Activated naive CD4-positive, alpha-beta T cell treated with anti-CD3 and anti-CD28 coated beads, Interleukin-2, amount 10 ng/mL, durations not matched to agents 7 days and 5 days (primary cell): ENCODE measurements around the gene PRDM7.
"Not testable (repeated sequence)": the region's sequence is repeated elsewhere in the genome, so short reads cannot be mapped to it uniquely, and the experiment has no call there.

Experiments
- CTCF ChIA-PET: fragments of 350-600 bp; sonication (Branson Sonifier 250); formaldehyde crosslinking; loops from one replicate; lab custom pipeline; 2021; ENCODE audit warnings: antibody characterized with exemption; lab: Charles Lee
- DNase-seq: peaks from one replicate; pipeline ENCODE4 v3.0.0-alpha.2; 2020
- H3K27ac Mint-ChIP-seq: one replicate; pipeline ENCODE4 v1.8.0; 2021; ENCODE audit warnings: mild to moderate bottlenecking, moderate library complexity, mixed read lengths
- H3K27me3 Mint-ChIP-seq: one replicate; pipeline ENCODE4 v1.8.0; 2021; ENCODE audit warnings: mild to moderate bottlenecking, mixed read lengths
- H3K36me3 Mint-ChIP-seq: one replicate; pipeline ENCODE4 v1.8.0; 2021; ENCODE audit warnings: mixed read lengths
- H3K4me1 Mint-ChIP-seq: one replicate; pipeline ENCODE4 v1.8.0; 2021; ENCODE audit warnings: mixed read lengths
- H3K4me3 Mint-ChIP-seq: one replicate; pipeline ENCODE4 v1.8.0; 2021; ENCODE audit warnings: mild to moderate bottlenecking, moderate library complexity, mixed read lengths
- H3K9me3 Mint-ChIP-seq: one replicate; pipeline ENCODE4 v1.8.0; 2021; ENCODE audit warnings: mixed read lengths

PRDM7 gene

DNA sequence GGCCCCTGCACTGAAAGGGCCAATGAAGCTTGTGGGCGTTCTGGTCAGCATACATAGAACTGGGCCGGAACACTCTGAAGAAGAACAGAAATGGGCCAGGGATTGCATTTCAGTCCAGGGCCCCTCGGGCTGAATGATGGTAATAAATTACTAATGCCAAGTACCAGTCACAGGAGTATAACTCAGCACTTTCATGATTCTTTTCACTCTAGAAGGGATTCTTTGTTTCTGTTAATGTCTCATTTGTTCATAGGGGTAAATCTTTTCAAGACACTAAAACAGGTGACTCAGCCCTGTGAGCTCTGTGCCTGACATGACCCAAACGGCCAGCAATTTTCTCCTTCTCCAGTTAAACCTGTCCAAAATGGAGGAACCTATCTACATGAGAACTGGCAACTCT, 15.7 kb upstream of the PRDM7 start:
- DNase-seq, H3K4me1 Mint-ChIP-seq: not testable (repeated sequence)

GRCh38 chr16:90084215-90084950, 7.3 kb upstream of the PRDM7 start:
- H3K4me3 Mint-ChIP-seq = no peak overlapping the region
- H3K27ac Mint-ChIP-seq = peak overlapping the region; percentile 16
- no peak for DNase-seq
- peaks cover 12% of the 10 kb centered on the region for H3K4me1 Mint-ChIP-seq
- CTCF ChIA-PET = no interaction called here
- peaks cover 47% of the 10 kb centered on the region for H3K27me3 Mint-ChIP-seq
- no peaks in the 10 kb centered on the region for H3K9me3 Mint-ChIP-seq
- no peaks in the 10 kb centered on the region for H3K36me3 Mint-ChIP-seq

More for the DNA sequence above, 15.7 kb upstream of the PRDM7 start:
- H3K36me3 Mint-ChIP-seq, H3K4me3 Mint-ChIP-seq, H3K27ac Mint-ChIP-seq, H3K9me3 Mint-ChIP-seq, H3K27me3 Mint-ChIP-seq: not testable (repeated sequence)
- CTCF ChIA-PET = interaction anchor here (1.2 kb wide), 1 partner anchor 11 kb away, joined by 3 read pairs; no protein-coding TSS in a partner anchor

- H3K27ac Mint-ChIP-seq = no peak overlapping the region
- no peaks in the 10 kb centered on the region for H3K36me3 Mint-ChIP-seq
- DNase-seq = no peak
- peaks cover 19% of the 10 kb centered on the region for H3K4me1 Mint-ChIP-seq
- H3K27me3 Mint-ChIP-seq = peaks cover 53% of the 10 kb centered on the region
- no peaks in the 10 kb centered on the region for H3K9me3 Mint-ChIP-seq
- CTCF ChIA-PET = no interaction called here
- peak overlapping the region; percentile 83 for H3K4me3 Mint-ChIP-seq
These were observed 6.0 kb upstream of the PRDM7 start for GRCh38 chr16:90083139-90083538.

GRCh38 chr16:90081606-90081970, 4.5 kb upstream of the PRDM7 start:
- DNase-seq = no peak
- Mint-ChIP-seq H3K4me3 (peak overlapping the region; percentile 83), H3K4me1 (peaks cover 34% of the 10 kb centered on the region), H3K9me3 (no peaks in the 10 kb centered on the region), H3K27ac (no peak overlapping the region), H3K36me3 (no peaks in the 10 kb centered on the region), H3K27me3 (peaks cover 64% of the 10 kb centered on the region)
- CTCF ChIA-PET = interaction anchor here (1.0 to 1.2 kb wide), 4 partner anchors 8 to 382 kb away, joined by 3 to 4 read pairs (median 4); no protein-coding TSS in a partner anchor

DNA sequence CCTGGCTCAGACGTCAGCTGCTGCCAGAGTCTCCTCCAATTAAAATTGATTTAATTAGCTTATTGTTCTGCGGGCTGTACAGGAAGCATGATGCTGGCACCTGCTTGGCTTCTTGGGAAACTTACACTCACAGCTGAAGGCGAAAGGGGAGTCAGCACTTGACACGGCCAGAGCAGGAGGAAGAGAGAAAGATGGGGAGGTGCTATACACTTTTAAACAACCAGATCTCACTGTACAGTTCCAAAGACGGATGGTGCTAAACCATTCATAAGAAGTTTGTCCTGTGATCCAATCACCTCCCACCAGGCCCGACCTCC, 1.4 kb upstream of the PRDM7 start:
- H3K9me3 Mint-ChIP-seq = no peaks in the 10 kb centered on the region
- H3K4me1 Mint-ChIP-seq = peaks cover 38% of the 10 kb centered on the region
- H3K4me3 Mint-ChIP-seq = no peak overlapping the region
- peaks cover 60% of the 10 kb centered on the region for H3K27me3 Mint-ChIP-seq
- H3K27ac Mint-ChIP-seq = no peak overlapping the region
- CTCF ChIA-PET = interaction anchor here (0.6 kb wide), 1 partner anchor 149 kb away, joined by 3 read pairs; no protein-coding TSS in a partner anchor
- DNase-seq = no peak
- H3K36me3 Mint-ChIP-seq = no peaks in the 10 kb centered on the region

- Mint-ChIP-seq H3K36me3 (no peaks in the 10 kb centered on the region), H3K27me3 (peaks cover 59% of the 10 kb centered on the region), H3K4me1 (peaks cover 35% of the 10 kb centered on the region), H3K9me3 (no peaks in the 10 kb centered on the region), H3K27ac (peak overlapping the region; percentile 15), H3K4me3 (peak overlapping the region; percentile 77)
- CTCF ChIA-PET = interaction anchor here (0.6 kb wide), 1 partner anchor 148 kb away, joined by 3 read pairs; no protein-coding TSS in a partner anchor
- no peak for DNase-seq
These were observed 837 bp upstream of the PRDM7 start for GRCh38 chr16:90077757-90078578.

- Mint-ChIP-seq H3K4me1 (peaks cover 14% of the 10 kb centered on the region), H3K4me3 (no peak overlapping the region), H3K27ac (no peak overlapping the region), H3K27me3 (peaks cover 41% of the 10 kb centered on the region), H3K36me3 (no peaks in the 10 kb centered on the region), H3K9me3 (no peaks in the 10 kb centered on the region)
- DNase-seq = no peak
- CTCF ChIA-PET = interaction anchor here (1.0 kb wide), 1 partner anchor 9 kb away, joined by 4 read pairs; no protein-coding TSS in a partner anchor
These were observed 4.6 kb downstream of the PRDM7 start for GRCh38 chr16:90072442-90073105.

GRCh38 chr16:90070440-90070839, 6.7 kb downstream of the PRDM7 start:
- CTCF ChIA-PET = interaction anchor here (1.8 kb wide), 1 partner anchor 12 kb away, joined by 3 read pairs; no protein-coding TSS in a partner anchor
- Mint-ChIP-seq H3K4me1 (no peaks in the 10 kb centered on the region), H3K36me3 (no peaks in the 10 kb centered on the region), H3K4me3 (no peak overlapping the region), H3K27ac (no peak overlapping the region), H3K9me3 (no peaks in the 10 kb centered on the region), H3K27me3 (peaks cover 28% of the 10 kb centered on the region)
- no peak for DNase-seq

- no peaks in the 10 kb centered on the region for H3K9me3 Mint-ChIP-seq
- CTCF ChIA-PET = no interaction called here
- DNase-seq = no peak
- no peak overlapping the region for H3K27ac Mint-ChIP-seq
- H3K36me3 Mint-ChIP-seq = no peaks in the 10 kb centered on the region
- no peaks in the 10 kb centered on the region for H3K4me1 Mint-ChIP-seq
- no peak overlapping the region for H3K4me3 Mint-ChIP-seq
- peaks cover 33% of the 10 kb centered on the region for H3K27me3 Mint-ChIP-seq
These were observed 15.7 kb downstream of the PRDM7 start for GRCh38 chr16:90061437-90061836.

DNA sequence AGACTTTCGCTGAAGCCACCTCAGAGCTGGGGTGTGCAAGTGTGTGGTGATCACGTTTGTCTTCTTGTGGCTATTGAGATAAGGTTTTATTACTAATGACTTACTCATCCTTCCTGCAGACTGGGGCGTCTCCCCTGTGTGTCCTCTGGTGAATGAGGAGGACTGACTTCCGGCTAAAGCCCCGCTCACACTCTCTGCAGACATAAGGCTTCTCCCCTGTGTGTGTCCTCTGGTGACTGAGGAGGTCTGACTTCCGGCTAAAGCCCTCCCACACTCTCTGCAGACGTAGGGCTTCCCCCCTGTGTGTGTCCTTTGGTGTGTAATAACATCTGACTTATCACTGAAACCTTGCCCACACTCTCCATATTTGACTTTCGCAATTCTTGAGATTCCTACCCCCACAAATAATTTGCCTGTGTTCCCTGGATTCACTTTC, 19.4 kb downstream of the PRDM7 start:
- peaks cover 28% of the 10 kb centered on the region for H3K27me3 Mint-ChIP-seq
- no peaks in the 10 kb centered on the region for H3K4me1 Mint-ChIP-seq
- H3K4me3 Mint-ChIP-seq = no peak overlapping the region
- DNase-seq = no peak
- CTCF ChIA-PET = no interaction called here
- H3K9me3 Mint-ChIP-seq = peaks cover 21% of the 10 kb centered on the region
- H3K27ac Mint-ChIP-seq = no peak overlapping the region
- H3K36me3 Mint-ChIP-seq = no peaks in the 10 kb centered on the region

DNA sequence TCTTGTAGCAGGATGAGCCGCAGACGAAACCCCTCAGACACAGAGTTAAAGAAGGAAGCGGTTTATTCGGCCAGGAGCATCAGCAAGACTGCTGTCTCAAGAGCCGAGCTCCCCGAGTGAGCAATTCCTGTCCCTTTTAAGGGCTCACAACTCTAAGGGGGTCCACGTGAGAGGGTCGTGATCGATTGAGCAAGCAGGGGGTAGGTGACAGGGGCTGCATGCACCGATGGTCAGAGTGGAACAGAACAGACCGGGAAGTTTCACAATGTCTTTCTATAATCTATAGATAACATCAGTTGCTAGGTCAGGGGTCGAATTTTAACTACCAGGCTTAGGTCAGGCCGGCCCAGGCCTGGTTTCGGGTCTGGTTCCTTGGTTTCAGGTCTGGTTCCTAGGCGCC, 20.6 kb downstream of the PRDM7 start:
- CTCF ChIA-PET, DNase-seq, H3K27ac Mint-ChIP-seq, H3K4me3 Mint-ChIP-seq, H3K4me1 Mint-ChIP-seq, H3K36me3 Mint-ChIP-seq: not testable (repeated sequence)
- Mint-ChIP-seq H3K27me3 (peaks cover 28% of the 10 kb centered on the region), H3K9me3 (peaks cover 23% of the 10 kb centered on the region)

DNA sequence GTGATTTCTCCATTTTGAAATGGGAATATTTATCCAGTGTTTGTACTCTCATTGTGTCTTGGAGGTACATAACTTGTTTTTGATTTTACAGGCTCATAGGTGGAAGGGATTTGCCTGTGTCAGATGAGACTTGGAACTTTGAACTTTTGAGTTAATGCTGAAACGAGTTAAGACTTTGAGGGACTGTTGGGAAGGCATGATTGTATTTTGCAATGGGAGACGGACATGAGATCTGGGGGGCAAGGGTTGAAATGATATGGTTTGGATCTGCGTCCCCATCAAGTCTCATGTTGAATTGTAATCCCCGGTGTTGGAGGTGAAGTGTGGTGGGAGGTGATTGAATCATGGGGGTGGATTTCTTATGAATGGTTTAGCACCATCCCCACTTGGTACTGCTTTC, 21.8 kb downstream of the PRDM7 start:
- CTCF ChIA-PET = no interaction called here
- no peak overlapping the region for H3K27ac Mint-ChIP-seq
- DNase-seq = no peak
- H3K36me3 Mint-ChIP-seq = no peaks in the 10 kb centered on the region
- H3K4me1 Mint-ChIP-seq = no peaks in the 10 kb centered on the region
- H3K9me3 Mint-ChIP-seq = peaks cover 23% of the 10 kb centered on the region
- no peak overlapping the region for H3K4me3 Mint-ChIP-seq
- H3K27me3 Mint-ChIP-seq = peaks cover 23% of the 10 kb centered on the region

DNA sequence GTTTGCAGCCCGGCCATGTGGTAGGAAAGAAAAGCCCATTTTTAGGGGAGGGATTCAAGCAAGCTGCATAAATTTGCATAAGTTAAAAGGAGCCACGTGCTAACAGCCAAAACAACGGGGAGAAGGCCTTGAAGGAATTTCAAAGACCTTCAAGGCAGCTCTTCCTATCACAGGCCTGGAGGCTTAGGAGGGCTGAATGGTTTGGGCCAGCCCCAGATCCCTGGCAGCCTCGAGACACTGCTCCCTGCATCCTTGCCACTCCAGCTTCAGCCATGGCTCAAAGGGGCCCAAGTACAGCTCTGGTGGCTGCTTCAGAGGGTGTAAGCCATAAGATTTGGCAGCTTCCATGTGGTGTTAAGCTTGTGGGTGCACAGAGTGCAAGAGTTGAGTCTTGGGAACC, 22.6 kb downstream of the PRDM7 start:
- no peaks in the 10 kb centered on the region for H3K4me1 Mint-ChIP-seq
- H3K4me3 Mint-ChIP-seq = no peak overlapping the region
- H3K27ac Mint-ChIP-seq = no peak overlapping the region
- H3K9me3 Mint-ChIP-seq = peaks cover 23% of the 10 kb centered on the region
- H3K27me3 Mint-ChIP-seq = peaks cover 19% of the 10 kb centered on the region
- no peaks in the 10 kb centered on the region for H3K36me3 Mint-ChIP-seq
- no peak for DNase-seq
- CTCF ChIA-PET = no interaction called here

- H3K36me3 Mint-ChIP-seq = no peaks in the 10 kb centered on the region
- no peak overlapping the region for H3K4me3 Mint-ChIP-seq
- no peak overlapping the region for H3K27ac Mint-ChIP-seq
- DNase-seq = no peak
- H3K4me1 Mint-ChIP-seq = no peaks in the 10 kb centered on the region
- peaks cover 23% of the 10 kb centered on the region for H3K9me3 Mint-ChIP-seq
- H3K27me3 Mint-ChIP-seq = peaks cover 21% of the 10 kb centered on the region
- CTCF ChIA-PET = no interaction called here
These were observed 23.1 kb downstream of the PRDM7 start for GRCh38 chr16:90053902-90054500.
